ENCODE data around the gene SUCO.
"Not testable (repeated sequence)": the region's sequence is repeated elsewhere in the genome, so short reads cannot be mapped to it uniquely, and the experiment has no call there.

GRCh38 chr1:172496127-172496526 is 36.8 kb upstream of the SUCO start:
- TF ChIP-seq NFRKB (IDR thresholded peaks at IDR 0.05); ARNT (IDR thresholded peaks at IDR 0.05); HDGF (IDR thresholded peaks at IDR 0.05; ENCODE audit: borderline replicate concordance); FOXM1 (IDR thresholded peaks at IDR 0.05; ENCODE audit: borderline replicate concordance): not testable (repeated sequence)

All from HEK293T (cell line).